Activated naive CD4-positive, alpha-beta T cell treated with anti-CD3 and anti-CD28 coated beads, Interleukin-2, amount 50 U/mL, for 24 hours (primary cell): ENCODE data around the gene SLC2A4RG.
"Not testable (repeated sequence)": the region's sequence is repeated elsewhere in the genome, so short reads cannot be mapped to it uniquely, and the experiment has no call there.

ENCODE experiments used
- H3K27ac Mint-ChIP-seq: one replicate; pipeline ENCODE4 v1.8.0; 2021; ENCODE audit warnings: mild to moderate bottlenecking, mixed read lengths
- H3K27me3 Mint-ChIP-seq: one replicate; pipeline ENCODE4 v1.8.0; 2021; ENCODE audit warnings: mixed read lengths
- H3K36me3 Mint-ChIP-seq: one replicate; pipeline ENCODE4 v1.8.0; 2021; ENCODE audit warnings: mixed read lengths
- H3K4me1 Mint-ChIP-seq: one replicate; pipeline ENCODE4 v1.8.0; 2021; ENCODE audit warnings: mixed read lengths
- H3K4me3 Mint-ChIP-seq: one replicate; pipeline ENCODE4 v1.8.0; 2021; ENCODE audit warnings: mild to moderate bottlenecking, mixed read lengths
- H3K9me3 Mint-ChIP-seq: one replicate; pipeline ENCODE4 v1.8.0; 2021; ENCODE audit warnings: mixed read lengths

Gene SLC2A4RG

GRCh38 chr20:63705232-63706026, 34.1 kb upstream of the SLC2A4RG start:
- H3K4me3 Mint-ChIP-seq = peak overlapping the region; percentile 27
- H3K27ac Mint-ChIP-seq = peak overlapping the region; percentile 78

GRCh38 chr20:63706027-63706695, 33.4 kb upstream of the SLC2A4RG start:
- Mint-ChIP-seq H3K4me1 (peaks cover 39% of the 10 kb centered on the region), H3K9me3 (no peaks in the 10 kb centered on the region), H3K4me3 (peak overlapping the region; percentile 91), H3K36me3 (peaks cover 16% of the 10 kb centered on the region), H3K27ac (peak overlapping the region; percentile 89), H3K27me3 (no peaks in the 10 kb centered on the region)

More at GRCh38 chr20:63705232-63706026, 34.1 kb upstream of the SLC2A4RG start:
- Mint-ChIP-seq H3K9me3 (no peaks in the 10 kb centered on the region), H3K4me1 (peaks cover 33% of the 10 kb centered on the region), H3K36me3 (peaks cover 9% of the 10 kb centered on the region), H3K27me3 (no peaks in the 10 kb centered on the region)

- Mint-ChIP-seq H3K4me3 (peak overlapping the region; percentile 91), H3K36me3 (peaks cover 18% of the 10 kb centered on the region), H3K27ac (peak overlapping the region; percentile 89), H3K4me1 (peaks cover 45% of the 10 kb centered on the region), H3K9me3 (no peaks in the 10 kb centered on the region), H3K27me3 (no peaks in the 10 kb centered on the region)
Observed at GRCh38 chr20:63706852-63707557, 32.6 kb upstream of the SLC2A4RG start.

DNA sequence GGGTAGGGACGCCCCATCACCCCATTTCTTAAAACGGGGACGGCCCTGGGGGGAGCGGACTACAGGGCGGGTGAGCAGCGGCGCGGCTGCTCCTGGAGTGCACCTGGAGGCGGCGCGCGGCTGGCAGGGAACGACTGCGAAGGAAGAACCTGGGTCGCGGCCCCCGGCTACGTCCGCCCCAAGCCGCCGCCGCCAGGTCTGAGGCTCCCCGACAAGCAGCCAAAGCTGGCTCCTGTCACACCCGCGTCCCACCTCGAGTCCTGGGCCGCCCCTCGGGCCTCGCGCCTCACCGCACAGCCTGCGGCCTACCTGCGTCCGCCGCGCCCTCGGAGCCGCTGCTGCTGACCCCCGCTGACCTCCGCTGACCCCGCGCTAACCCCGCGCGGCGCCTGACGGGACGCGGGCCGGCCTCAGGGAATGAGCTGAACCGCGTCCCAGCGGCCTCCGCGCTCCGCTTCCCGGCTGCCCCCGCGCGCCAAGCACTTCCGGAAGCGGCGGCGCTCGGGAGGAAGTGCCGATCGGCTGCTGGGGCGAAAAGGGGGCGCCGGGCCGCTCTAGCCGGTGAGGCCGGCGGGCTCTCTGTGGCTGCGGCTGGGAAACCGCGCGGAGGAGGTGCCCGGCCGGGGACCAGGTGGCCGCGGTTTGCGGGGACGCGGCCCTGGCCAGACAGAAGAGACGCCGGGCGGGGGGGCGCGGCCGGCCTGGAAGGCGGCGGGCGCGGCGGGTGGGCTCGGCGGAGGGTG, 31.8 kb upstream of the SLC2A4RG start, which contains the start of the genes ARFRP1 and ZGPAT:
Gene ARFRP1 (minus strand): TSS at position 419 of the 743 bp plus-strand sequence. CDS start 885 bp downstream, outside the sequence.
Gene ZGPAT (plus strand): TSS at position 482 of the 743 bp plus-strand sequence. CDS start 542 bp downstream, outside the sequence.
- H3K27ac Mint-ChIP-seq = peak within 1 kb of the TSS; percentile 89
- H3K4me1 Mint-ChIP-seq = peaks cover 52% of the 10 kb centered on the region
- peak within 1 kb of the TSS; percentile 91 for H3K4me3 Mint-ChIP-seq

GRCh38 chr20:63708301-63709148, 31.1 kb upstream of the SLC2A4RG start:
- no peaks in the 10 kb centered on the region for H3K27me3 Mint-ChIP-seq
- no peaks in the 10 kb centered on the region for H3K9me3 Mint-ChIP-seq
- H3K36me3 Mint-ChIP-seq = peaks cover 25% of the 10 kb centered on the region
- H3K4me1 Mint-ChIP-seq = peaks cover 56% of the 10 kb centered on the region
- H3K27ac Mint-ChIP-seq = peak overlapping the region; percentile 17
- peak overlapping the region; percentile 86 for H3K4me3 Mint-ChIP-seq

More for the DNA sequence above, 31.8 kb upstream of the SLC2A4RG start, which contains the start of the genes ARFRP1 and ZGPAT:
- Mint-ChIP-seq H3K36me3 (peaks cover 23% of the 10 kb centered on the region), H3K27me3 (no peaks in the 10 kb centered on the region), H3K9me3 (no peaks in the 10 kb centered on the region)

- Mint-ChIP-seq H3K9me3 (no peaks in the 10 kb centered on the region), H3K36me3 (peaks cover 28% of the 10 kb centered on the region), H3K27ac (no peak overlapping the region), H3K27me3 (no peaks in the 10 kb centered on the region), H3K4me1 (peaks cover 59% of the 10 kb centered on the region), H3K4me3 (peak overlapping the region; percentile 86)
Observed at GRCh38 chr20:63709149-63709527, 30.4 kb upstream of the SLC2A4RG start.

- Mint-ChIP-seq H3K4me3 (peak overlapping the region; percentile 76), H3K9me3 (no peaks in the 10 kb centered on the region), H3K27me3 (no peaks in the 10 kb centered on the region), H3K36me3 (peaks cover 37% of the 10 kb centered on the region), H3K4me1 (peaks cover 59% of the 10 kb centered on the region), H3K27ac (no peak overlapping the region)
Observed at GRCh38 chr20:63711085-63711645, 28.4 kb upstream of the SLC2A4RG start.

DNA sequence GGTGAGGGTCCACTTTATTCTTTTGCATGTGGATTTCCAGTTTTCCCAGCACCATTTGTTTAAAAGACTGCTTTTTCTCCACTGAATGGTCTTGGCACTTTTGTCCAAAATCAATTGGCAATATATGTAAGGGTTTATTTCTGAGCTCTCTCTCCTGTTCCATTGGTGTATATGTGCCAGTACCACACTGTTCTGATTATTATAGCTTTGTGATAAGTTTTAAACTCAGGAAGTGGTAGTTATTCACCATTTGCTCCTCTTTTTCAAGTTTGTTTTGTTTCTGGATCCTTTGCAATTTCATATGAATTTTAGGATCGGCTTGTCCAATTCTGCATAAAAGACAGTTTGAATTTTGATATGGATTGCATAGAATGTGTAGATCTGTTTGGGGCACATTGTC, 27.4 kb upstream of the SLC2A4RG start:
- H3K4me3 Mint-ChIP-seq = peak overlapping the region; percentile 31
- H3K4me1 Mint-ChIP-seq = peaks cover 60% of the 10 kb centered on the region
- peaks cover 37% of the 10 kb centered on the region for H3K36me3 Mint-ChIP-seq

GRCh38 chr20:63714858-63715257, 24.7 kb upstream of the SLC2A4RG start:
- Mint-ChIP-seq H3K4me3 (no peak overlapping the region), H3K9me3 (peaks cover 7% of the 10 kb centered on the region), H3K27me3 (no peaks in the 10 kb centered on the region), H3K27ac (no peak overlapping the region), H3K36me3 (peaks cover 48% of the 10 kb centered on the region), H3K4me1 (peaks cover 60% of the 10 kb centered on the region)

More for the DNA sequence above, 27.4 kb upstream of the SLC2A4RG start:
- no peak overlapping the region for H3K27ac Mint-ChIP-seq
- H3K9me3 Mint-ChIP-seq = no peaks in the 10 kb centered on the region
- H3K27me3 Mint-ChIP-seq = no peaks in the 10 kb centered on the region

DNA sequence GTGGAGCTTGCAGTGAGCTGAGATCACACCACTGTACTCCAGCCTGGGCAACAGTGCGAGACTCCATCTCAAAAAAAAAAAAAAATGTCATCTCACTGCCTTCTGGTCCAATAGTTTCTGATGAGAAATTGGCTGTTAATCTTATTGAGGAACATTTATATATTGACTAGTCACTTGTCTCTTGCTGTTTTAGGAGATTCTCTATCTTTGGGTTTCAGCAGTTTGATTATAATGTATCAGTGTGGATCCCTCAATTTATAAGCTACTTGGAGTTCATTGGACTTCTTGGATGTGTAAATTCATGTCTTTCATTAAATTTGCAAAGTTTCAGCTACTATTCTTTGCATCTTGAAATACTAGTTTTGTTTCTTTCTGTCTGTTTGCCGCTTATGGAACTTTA, 20.6 kb upstream of the SLC2A4RG start:
- Mint-ChIP-seq H3K36me3 (peaks cover 36% of the 10 kb centered on the region), H3K27ac (peak overlapping the region; percentile 89), H3K27me3 (no peaks in the 10 kb centered on the region), H3K4me1 (peaks cover 47% of the 10 kb centered on the region), H3K9me3 (peaks cover 7% of the 10 kb centered on the region), H3K4me3 (peak overlapping the region; percentile 19)

DNA sequence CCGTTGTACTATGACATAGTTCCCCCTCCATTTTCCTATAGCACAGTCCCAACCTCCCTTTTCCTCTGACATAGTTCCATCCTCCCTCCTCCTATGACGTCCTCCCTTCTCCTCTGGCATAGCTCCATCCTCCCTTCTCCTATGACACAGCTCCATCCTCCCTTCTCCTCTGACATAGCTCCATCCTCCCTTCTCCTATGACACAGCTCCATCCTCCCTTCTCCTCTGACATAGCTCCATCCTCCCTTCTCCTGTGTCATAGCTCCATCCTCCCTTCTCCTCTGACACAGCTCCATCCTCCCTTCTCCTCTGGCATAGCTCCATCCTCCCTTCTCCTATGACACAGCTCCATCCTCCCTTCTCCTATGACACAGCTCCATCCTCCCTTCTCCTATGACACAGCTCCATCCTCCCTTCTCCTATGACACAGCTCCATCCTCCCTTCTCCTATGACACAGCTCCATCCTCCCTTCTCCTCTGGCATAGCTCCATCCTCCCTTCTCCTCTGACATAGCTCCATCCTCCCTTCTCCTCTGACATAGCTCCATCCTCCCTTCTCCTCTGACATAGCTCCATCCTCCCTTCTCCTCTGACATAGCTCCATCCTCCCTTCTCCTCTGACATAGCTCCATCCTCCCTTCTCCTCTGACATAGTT, 16.5 kb upstream of the SLC2A4RG start:
- peaks cover 31% of the 10 kb centered on the region for H3K36me3 Mint-ChIP-seq
- H3K9me3 Mint-ChIP-seq, H3K27ac Mint-ChIP-seq, H3K4me3 Mint-ChIP-seq, H3K27me3 Mint-ChIP-seq: not testable (repeated sequence)
- peaks cover 45% of the 10 kb centered on the region for H3K4me1 Mint-ChIP-seq

GRCh38 chr20:63730189-63730733, 9.3 kb upstream of the SLC2A4RG start:
- Mint-ChIP-seq H3K36me3 (peaks cover 25% of the 10 kb centered on the region), H3K4me1 (peaks cover 37% of the 10 kb centered on the region), H3K27ac (peak overlapping the region; percentile 36)
- not testable (repeated sequence) for H3K4me3 Mint-ChIP-seq, H3K9me3 Mint-ChIP-seq, H3K27me3 Mint-ChIP-seq

GRCh38 chr20:63731410-63731809, 8.2 kb upstream of the SLC2A4RG start:
- no peak overlapping the region for H3K4me3 Mint-ChIP-seq
- peaks cover 18% of the 10 kb centered on the region for H3K36me3 Mint-ChIP-seq
- H3K27me3 Mint-ChIP-seq = no peaks in the 10 kb centered on the region
- H3K27ac Mint-ChIP-seq = no peak overlapping the region
- H3K4me1 Mint-ChIP-seq = peaks cover 44% of the 10 kb centered on the region
- H3K9me3 Mint-ChIP-seq = no peaks in the 10 kb centered on the region
